LNCaP clone FGC (cell line): ENCODE data around the gene OR5F1.

Source experiments
- DNase-seq: peaks from one replicate; pipeline ENCODE4 v3.0.0-alpha.2; 2011; ENCODE audit warnings: low read depth
- H3K4me3 ChIP-seq: 2 replicates; pipeline ENCODE4 v1.5.1; 2011; ENCODE audit warnings: mild to moderate bottlenecking, low read depth, low read length, control low read depth
- CTCF ChIP-seq: IDR thresholded peaks from 2 replicates; pipeline ENCODE4 v1.5.1; 2012; ENCODE audit warnings: mild to moderate bottlenecking; ENCODE audit not compliant: control insufficient read depth, insufficient read depth; ENCODE audit errors: extremely low read depth

OR5F1 gene

GRCh38 chr11:55966391-55966790 lies 28.0 kb downstream of the OR5F1 start:
- H3K4me3 ChIP-seq, result no peak overlapping the region
- DNase-seq, result no peak
- no peak for TF ChIP-seq CTCF

GRCh38 chr11:55956521-55956920 lies 37.9 kb downstream of the OR5F1 start:
- no peak for TF ChIP-seq CTCF
- DNase-seq, result no peak
- H3K4me3 ChIP-seq, result no peak overlapping the region

- TF ChIP-seq CTCF, result no peak
- DNase-seq, result no peak
- no peak overlapping the region for H3K4me3 ChIP-seq
These were observed 45.1 kb downstream of the OR5F1 start for GRCh38 chr11:55949330-55949729.
